Esophagus (tissue), 2 donors: ENCODE measurements around the gene GTPBP2. TPM values are rescaled to one million over a fixed set of nuclear protein-coding genes. Genes with fewer than 3 reads are reported as not detected.
"Not testable (repeated sequence)": the region's sequence is repeated elsewhere in the genome, so short reads cannot be mapped to it uniquely, and the experiment has no call there.

Experiments
- H3K27ac ChIP-seq, 2 donors: one replicate each; pipeline ENCODE4 v1.5.1; 2013; ENCODE audit warnings: low read depth in 2 of 2, mild to moderate bottlenecking in 2 of 2, inconsistent platforms in 1 of 2, low read length in 1 of 2, moderate library complexity in 1 of 2
- H3K27me3 ChIP-seq, 2 donors: one replicate each; pipeline ENCODE4 v1.6.1; 2013; ENCODE audit warnings: low read length in 2 of 2, control low read depth in 1 of 2, mild to moderate bottlenecking in 1 of 2; ENCODE audit not compliant: insufficient read depth in 2 of 2, control insufficient read depth in 1 of 2
- H3K36me3 ChIP-seq, 2 donors: one replicate each; pipeline ENCODE4 v1.6.1; 2013; ENCODE audit warnings: low read length in 1 of 2; ENCODE audit not compliant: control insufficient read depth in 2 of 2, insufficient read depth in 2 of 2
- H3K4me1 ChIP-seq, 2 donors: one replicate each; pipeline ENCODE4 v1.6.1; 2013; ENCODE audit warnings: low read length in 1 of 2; ENCODE audit not compliant: control insufficient read depth in 2 of 2, insufficient read depth in 2 of 2
- H3K4me3 ChIP-seq, 2 donors: one replicate each; pipeline ENCODE4 v1.5.1; 2013; ENCODE audit warnings: low read length in 2 of 2, mild to moderate bottlenecking in 2 of 2, low read depth in 1 of 2, moderate library complexity in 1 of 2
- H3K9me3 ChIP-seq, 2 donors: one replicate each; pipeline ENCODE4 v1.6.1; 2013; ENCODE audit warnings: mild to moderate bottlenecking in 2 of 2, low read depth in 1 of 2, low read length in 1 of 2, moderate library complexity in 1 of 2; ENCODE audit not compliant: control insufficient read depth in 2 of 2, insufficient read depth in 1 of 2
- WGBS, 2 donors: extraction: QIAGEN DNeasy Blood & Tissue Kit; methylation state at CpG; one replicate each; pipeline ENCODE4 v1.1.7; 2013; 5-methylcytosine and 5-hydroxymethylcytosine counted together
- polyA plus RNA-seq, 2 donors: library from polyadenylated mRNA; stranded (reverse); fragments of 200-250 nt; gene quantifications; one replicate each; pipeline ENCODE4 v1.2.3, GENCODE V29; 2013
- donor health status: healthy with polysubstance abuse.
- donor health status: Bipolar disorder and iron deficiency.

The GTPBP2 gene
- polyA plus RNA-seq, 2 donors, result 62.2 to 76.8 TPM

GRCh38 chr6:43636308-43636659 lies 7.2 kb upstream of the GTPBP2 start:
- Histone ChIP-seq H3K27me3 (no peaks in the 10 kb centered on the region), H3K4me1 (peaks cover 2 to 4% of the 10 kb centered on the region in 2 donors), H3K4me3 (peak overlapping the region; percentile 78 to 80), H3K9me3 (no peaks in the 10 kb centered on the region), H3K36me3 (peaks cover 0 to 8% of the 10 kb centered on the region in 2 donors), H3K27ac (peak overlapping the region; percentile 81 to 83)
- WGBS, 2 donors, result 12 to 13% methylated on average over 7 of the region's 7 CpGs

- Histone ChIP-seq H3K4me3 (peak within 1 kb of the TSS; percentile 78 to 80), H3K27me3 (no peaks in the 10 kb centered on the region), H3K36me3 (peaks cover 0 to 6% of the 10 kb centered on the region in 2 donors), H3K4me1 (peaks cover 2 to 4% of the 10 kb centered on the region in 2 donors), H3K9me3 (no peaks in the 10 kb centered on the region), H3K27ac (peak within 1 kb of the TSS; percentile 81 to 83)
- 3 to 4% methylated on average over 48 of the region's 48 CpGs for WGBS, 2 donors
Observed at GRCh38 chr6:43635387-43636307, 6.6 kb upstream of the GTPBP2 start, which contains the start of gene MAD2L1BP. Gene MAD2L1BP (plus strand): TSS chr6:43635840. CDS start chr6:43635876, 36 bp downstream.

GRCh38 chr6:43634702-43635303 lies 5.7 kb upstream of the GTPBP2 start:
- Histone ChIP-seq H3K36me3 (no peaks in the 10 kb centered on the region), H3K27me3 (no peaks in the 10 kb centered on the region), H3K27ac (peak overlapping the region in 1 of 2 donors; percentile 83), H3K4me3 (no peak overlapping the region), H3K4me1 (peaks cover 0 to 2% of the 10 kb centered on the region in 2 donors), H3K9me3 (no peaks in the 10 kb centered on the region)
- 71 to 76% methylated on average over 9 of the region's 9 CpGs for WGBS, 2 donors

- 84 to 92% methylated on average over 7 of the region's 7 CpGs for WGBS, 2 donors
Observed at GRCh38 chr6:43633002-43633401, 3.9 kb upstream of the GTPBP2 start.

DNA sequence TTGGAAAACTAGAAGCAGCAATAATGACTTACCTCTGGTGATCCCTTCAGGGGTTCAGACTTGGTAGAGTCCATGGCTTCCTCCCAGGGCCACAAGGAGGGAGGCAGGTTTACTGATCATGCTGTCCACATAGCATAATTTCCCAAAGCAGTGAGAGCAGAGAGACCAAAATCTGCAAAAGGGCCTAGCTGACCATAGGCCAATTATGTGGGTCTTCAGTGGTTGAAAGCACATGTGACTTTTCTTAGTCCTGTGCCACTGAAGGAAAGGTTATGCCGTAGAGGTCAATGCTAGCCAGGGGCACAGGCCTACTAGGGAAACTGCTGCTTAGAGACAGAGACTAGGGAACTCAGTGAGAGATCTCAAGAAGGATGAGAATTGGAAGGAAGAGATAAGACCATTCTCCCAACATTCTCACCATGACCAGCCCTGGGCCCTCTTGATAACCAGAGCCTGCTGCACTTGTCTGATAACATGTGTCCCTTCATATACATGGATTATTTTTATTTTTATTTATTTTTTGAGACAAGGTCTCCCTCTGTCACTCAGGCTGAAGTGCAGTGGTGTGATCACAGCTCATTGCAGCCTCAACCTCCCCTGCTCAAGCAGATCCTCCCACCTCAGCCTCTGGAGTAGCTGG lies 2.0 kb upstream of the GTPBP2 start:
- Histone ChIP-seq H3K9me3 (no peaks in the 10 kb centered on the region), H3K36me3 (peaks cover 0 to 2% of the 10 kb centered on the region in 2 donors), H3K27ac (no peak overlapping the region), H3K4me1 (peaks cover 0 to 3% of the 10 kb centered on the region in 2 donors), H3K4me3 (no peak overlapping the region), H3K27me3 (no peaks in the 10 kb centered on the region)
- 91 to 100% methylated on average over 1 of the region's 1 CpG for WGBS, 2 donors

More at GRCh38 chr6:43633002-43633401, 3.9 kb upstream of the GTPBP2 start:
- not testable (repeated sequence) for H3K27ac ChIP-seq, H3K4me1 ChIP-seq, H3K27me3 ChIP-seq, H3K9me3 ChIP-seq, H3K4me3 ChIP-seq, H3K36me3 ChIP-seq

DNA sequence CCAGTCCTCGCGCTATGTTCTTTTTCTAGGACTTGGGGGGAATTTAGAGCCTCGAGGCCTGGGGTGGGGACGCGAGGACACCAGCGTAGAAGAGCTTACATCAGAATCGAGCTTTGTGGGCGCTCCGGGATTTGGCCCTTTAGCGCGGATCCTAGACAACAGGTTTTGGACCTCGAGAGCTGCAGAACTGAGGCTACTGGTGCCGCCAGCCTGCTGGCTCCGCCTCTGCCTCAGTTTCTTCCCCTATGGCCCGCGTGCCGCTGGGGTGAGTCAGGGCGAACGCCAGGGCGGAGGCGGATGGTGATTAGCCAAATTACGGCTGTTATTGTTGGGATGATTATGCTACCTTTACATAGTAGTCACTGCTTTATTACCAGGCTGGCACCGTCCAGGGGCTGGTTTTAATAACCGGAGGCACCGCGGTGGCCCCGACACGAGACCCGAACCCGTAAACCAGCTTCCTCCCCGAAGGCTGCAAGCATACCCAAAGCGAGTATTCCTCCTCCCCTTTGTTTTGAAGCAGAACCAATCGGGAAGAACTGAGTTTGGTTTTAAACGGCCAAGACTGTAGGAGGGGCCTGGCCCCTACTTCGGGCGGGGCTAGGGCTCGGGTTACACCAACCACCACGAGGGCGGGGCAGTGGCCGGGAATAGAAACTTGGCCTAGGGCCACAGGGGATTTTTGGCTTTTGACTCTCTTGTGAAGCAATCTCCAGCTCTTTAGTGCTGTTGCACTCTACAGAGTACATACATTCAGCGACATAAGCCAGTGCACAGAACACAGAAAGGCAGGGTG lies 639 bp upstream of the GTPBP2 start:
- H3K36me3 ChIP-seq, result peaks cover 9 to 14% of the 10 kb centered on the region in 2 donors
- H3K27ac ChIP-seq, result peak overlapping the region; percentile 92 to 99
- peaks cover 0 to 3% of the 10 kb centered on the region in 2 donors for H3K4me1 ChIP-seq
- no peaks in the 10 kb centered on the region for H3K27me3 ChIP-seq
- WGBS, 2 donors, result 0% methylated on average over 40 to 41 of the region's 41 CpGs
- peak overlapping the region; percentile 75 to 84 for H3K4me3 ChIP-seq
- H3K9me3 ChIP-seq, result no peaks in the 10 kb centered on the region

DNA sequence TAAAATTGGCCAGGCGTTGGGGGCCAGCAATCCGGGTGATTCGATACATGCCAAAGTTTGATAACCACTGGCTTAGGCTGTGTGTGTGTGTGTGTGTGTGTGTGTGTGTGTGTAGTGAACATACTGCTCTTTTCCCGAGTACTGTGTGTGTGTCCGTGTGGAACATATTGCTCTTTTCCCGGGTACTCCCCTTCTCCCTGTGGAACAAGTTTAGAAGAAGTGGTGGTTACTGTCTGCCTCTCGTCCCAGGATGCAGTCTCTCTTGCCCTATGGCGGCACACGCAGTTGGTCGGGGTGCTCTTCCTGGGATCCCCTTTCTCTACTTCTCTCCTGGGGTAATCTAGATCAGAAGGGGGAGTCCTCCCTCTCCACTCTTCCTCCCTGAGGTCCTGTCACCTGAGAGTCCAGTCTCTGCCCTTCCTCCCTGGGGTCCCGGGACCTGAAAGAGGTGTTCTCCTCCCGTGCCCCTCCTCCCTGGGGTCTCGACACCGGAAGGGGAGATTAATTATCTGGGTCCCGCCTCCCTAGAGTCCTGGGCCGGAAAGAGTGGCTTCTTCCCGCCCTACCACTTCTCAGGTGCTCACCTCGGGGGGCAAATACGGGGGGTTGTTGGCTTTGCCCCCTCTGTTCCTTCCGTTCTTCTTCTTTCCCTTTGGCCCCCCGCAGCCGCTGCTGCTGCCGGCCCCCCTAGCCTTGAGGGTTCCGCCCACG lies 516 bp downstream of the GTPBP2 start:
- no peaks in the 10 kb centered on the region for H3K9me3 ChIP-seq
- peak overlapping the region; percentile 75 to 84 for H3K4me3 ChIP-seq
- H3K27me3 ChIP-seq, result no peaks in the 10 kb centered on the region
- H3K36me3 ChIP-seq, result peaks cover 10 to 26% of the 10 kb centered on the region in 2 donors
- 1 to 2% methylated on average over 25 of the region's 25 CpGs for WGBS, 2 donors
- peak overlapping the region; percentile 89 to 94 for H3K27ac ChIP-seq
- peaks cover 0 to 3% of the 10 kb centered on the region in 2 donors for H3K4me1 ChIP-seq

DNA sequence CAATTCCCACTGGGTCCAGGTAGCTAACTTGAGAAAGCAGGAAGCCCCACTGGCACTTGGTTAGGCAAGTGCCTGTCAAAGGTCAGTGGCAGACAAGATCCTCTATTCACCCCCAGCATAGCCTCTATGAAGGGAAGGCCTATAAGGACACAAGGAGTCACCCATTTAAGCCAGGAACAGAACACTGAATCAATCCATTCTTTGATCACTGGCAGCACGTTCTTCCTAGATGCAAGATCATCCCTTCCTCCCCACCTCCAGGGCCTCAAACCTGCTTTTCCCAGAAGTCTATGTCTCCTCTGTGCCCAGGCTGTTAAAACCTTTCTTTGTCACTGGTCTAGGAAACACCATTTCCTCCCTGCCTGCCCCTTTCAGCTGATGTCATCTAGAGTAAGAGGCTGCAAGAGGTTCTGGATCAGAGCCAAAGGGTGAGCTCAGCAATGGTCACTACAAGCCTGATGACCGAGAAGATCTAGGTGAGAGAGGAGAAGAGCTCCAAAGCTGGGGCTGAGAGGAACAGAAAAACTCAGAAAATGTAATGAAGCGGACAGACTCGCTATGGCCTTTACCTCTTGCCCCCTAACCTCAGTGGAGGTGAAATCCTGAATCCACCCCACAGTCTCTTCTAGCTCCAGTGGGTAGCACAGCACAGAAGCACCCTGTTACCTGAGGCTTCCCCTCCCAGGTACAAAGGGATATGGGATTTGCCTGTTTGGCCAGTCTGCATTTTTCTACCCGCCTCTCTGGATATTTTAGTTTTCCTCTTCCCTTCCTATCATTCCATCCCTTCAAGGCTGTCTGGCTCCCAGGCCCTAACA lies 1.8 kb downstream of the GTPBP2 start:
- Histone ChIP-seq H3K27me3 (no peaks in the 10 kb centered on the region), H3K4me3 (peak overlapping the region in 1 of 2 donors; percentile 84), H3K9me3 (no peaks in the 10 kb centered on the region), H3K4me1 (peaks cover 0 to 3% of the 10 kb centered on the region in 2 donors), H3K36me3 (peaks cover 10 to 33% of the 10 kb centered on the region in 2 donors), H3K27ac (peak overlapping the region; percentile 60 to 94)
- WGBS, 2 donors, result 62% methylated on average over 5 of the region's 5 CpGs
